WERI-Rb-1 (cell line): ENCODE results near the gene KLK14.

Experiments used
- DNase-seq: peaks from one replicate; pipeline ENCODE4 v3.0.0-alpha.2; 2020
- H3K27ac ChIP-seq: fragments of 250-450 bp; sonication (Bioruptor Pico); 2 replicates; pipeline ENCODE4 v1.5.1; 2020; ENCODE audit warnings: mild to moderate bottlenecking, moderate library complexity
- H3K27me3 ChIP-seq: fragments of 250-450 bp; sonication (Bioruptor Pico); 2 replicates; pipeline ENCODE4 v1.5.1; 2021; ENCODE audit warnings: mild to moderate bottlenecking, low read depth, moderate library complexity; ENCODE audit not compliant: insufficient read depth, severe bottlenecking
- H3K36me3 ChIP-seq: fragments of 250-450 bp; sonication (Bioruptor Pico); 2 replicates; pipeline ENCODE4 v1.5.1; 2020; ENCODE audit warnings: mild to moderate bottlenecking, moderate library complexity
- H3K4me3 ChIP-seq: 2 replicates; pipeline ENCODE4 v1.5.1; 2011; ENCODE audit warnings: low read depth, mild to moderate bottlenecking, control low read depth, low read length
- H3K9me3 ChIP-seq: fragments of 250-450 bp; sonication (Bioruptor Pico); 2 replicates; pipeline ENCODE4 v1.5.1; 2021; ENCODE audit warnings: mild to moderate bottlenecking, moderate library complexity; ENCODE audit not compliant: severe bottlenecking
- CTCF ChIP-seq: IDR thresholded peaks from 2 replicates; pipeline ENCODE4 v1.5.1; 2011; ENCODE audit warnings: low read depth, mild to moderate bottlenecking, control low read depth, inconsistent platforms, low read length

The KLK14 gene

GRCh38 chr19:51044327-51044726, 38.4 kb downstream of the KLK14 start:
- H3K9me3 ChIP-seq: peaks cover 2% of the 10 kb centered on the region
- no peak for DNase-seq
- no peak overlapping the region for H3K27ac ChIP-seq
- peaks cover 75% of the 10 kb centered on the region for H3K27me3 ChIP-seq
- H3K4me3 ChIP-seq: no peak overlapping the region
- H3K36me3 ChIP-seq: no peaks in the 10 kb centered on the region
- TF ChIP-seq CTCF: no peak

- no peak overlapping the region for H3K4me3 ChIP-seq
- no peak for TF ChIP-seq CTCF
- no peaks in the 10 kb centered on the region for H3K36me3 ChIP-seq
- H3K27me3 ChIP-seq: peaks cover 75% of the 10 kb centered on the region
- DNase-seq: no peak
- H3K9me3 ChIP-seq: no peaks in the 10 kb centered on the region
- no peak overlapping the region for H3K27ac ChIP-seq
Measured at GRCh38 chr19:51043497-51043896, 39.2 kb downstream of the KLK14 start.

- DNase-seq: no peak
- Histone ChIP-seq H3K4me3 (no peak overlapping the region), H3K36me3 (no peaks in the 10 kb centered on the region), H3K27me3 (peaks cover 69% of the 10 kb centered on the region), H3K27ac (no peak overlapping the region), H3K9me3 (no peaks in the 10 kb centered on the region)
- TF ChIP-seq CTCF: no peak
Measured at GRCh38 chr19:51040151-51040550, 42.5 kb downstream of the KLK14 start.

- H3K27ac ChIP-seq: no peak overlapping the region
- no peaks in the 10 kb centered on the region for H3K9me3 ChIP-seq
- peaks cover 73% of the 10 kb centered on the region for H3K27me3 ChIP-seq
- no peak for DNase-seq
- H3K4me3 ChIP-seq: no peak overlapping the region
- no peaks in the 10 kb centered on the region for H3K36me3 ChIP-seq
- TF ChIP-seq CTCF: no peak
Measured at GRCh38 chr19:51036519-51036918, 46.2 kb downstream of the KLK14 start.

- Histone ChIP-seq H3K27me3 (peaks cover 75% of the 10 kb centered on the region), H3K36me3 (no peaks in the 10 kb centered on the region), H3K9me3 (no peaks in the 10 kb centered on the region), H3K27ac (no peak within 1 kb of the TSS), H3K4me3 (no peak within 1 kb of the TSS)
- no peak for DNase-seq
- TF ChIP-seq CTCF: no peak
Measured at GRCh38 chr19:51034704-51035103, 48.0 kb downstream of the KLK14 start, which contains the start of gene KLK12. TSS of gene KLK12 (minus strand) at chr19:51035002. CDS start at chr19:51034621, 381 bp downstream.

GRCh38 chr19:51031880-51032225, 50.8 kb downstream of the KLK14 start:
- H3K9me3 ChIP-seq: no peaks in the 10 kb centered on the region
- no peaks in the 10 kb centered on the region for H3K36me3 ChIP-seq
- H3K4me3 ChIP-seq: no peak overlapping the region
- no peak overlapping the region for H3K27ac ChIP-seq
- H3K27me3 ChIP-seq: peaks cover 85% of the 10 kb centered on the region
- no peak for TF ChIP-seq CTCF
- DNase-seq: no peak
